Stimulated activated CD8-positive, alpha-beta memory T cell treated with anti-CD3 and anti-CD28 coated beads, Interleukin-7, amount 100 ng/mL, for 24 hours (primary cell): ENCODE results near the gene MYRF.
A peak's percentile ranks its signal among the peaks of the same experiment; 100 is the strongest.

Experiments used
- DNase-seq: peaks from one replicate; pipeline ENCODE4 v3.0.0-alpha.2; 2020; ENCODE audit warnings: low read depth

MYRF gene

DNA sequence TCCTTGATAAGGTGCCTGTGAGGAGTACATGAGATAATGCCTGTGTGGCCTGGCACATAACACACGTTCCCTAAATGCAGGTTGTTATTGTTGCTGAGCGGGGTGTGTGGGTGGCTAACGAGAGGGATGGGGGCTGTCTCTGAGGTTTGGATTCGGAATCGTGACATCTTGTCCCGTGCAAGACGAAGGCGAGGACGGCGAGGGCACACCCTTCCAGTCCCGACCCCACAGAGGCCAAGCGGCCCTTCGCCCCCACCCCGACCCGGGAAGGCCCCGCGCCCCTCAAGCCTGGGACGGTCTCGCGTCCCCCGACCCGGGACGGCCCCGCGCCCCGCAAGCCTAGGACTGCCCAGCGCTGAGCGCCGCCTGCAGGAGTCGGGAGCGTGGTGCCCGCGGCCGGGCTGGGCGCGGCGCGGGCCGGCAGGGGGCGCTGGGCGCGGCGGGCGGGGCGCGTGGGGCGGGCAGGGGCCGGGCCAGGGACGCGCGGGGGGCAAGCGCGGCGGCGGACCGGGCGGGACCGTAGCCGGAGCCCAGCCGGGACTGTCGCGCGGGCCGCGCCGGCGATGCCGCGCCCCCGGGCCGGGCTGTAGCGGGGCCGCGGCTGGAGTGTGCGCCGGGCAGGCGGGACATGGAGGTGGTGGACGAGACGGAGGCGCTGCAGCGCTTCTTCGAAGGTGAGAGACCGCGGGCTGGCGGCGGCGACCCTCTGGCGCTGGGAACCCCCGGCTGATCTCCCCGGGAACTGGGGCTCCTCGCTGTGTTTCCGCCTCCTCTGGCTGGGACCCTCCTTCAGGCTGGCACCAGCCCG is at the start of gene MYRF:
MYRF (plus strand) TSS at position 520 of the 808 bp plus-strand sequence; CDS start at position 629, 109 bp downstream.
- DNase-seq = peak; percentile 26

DNA sequence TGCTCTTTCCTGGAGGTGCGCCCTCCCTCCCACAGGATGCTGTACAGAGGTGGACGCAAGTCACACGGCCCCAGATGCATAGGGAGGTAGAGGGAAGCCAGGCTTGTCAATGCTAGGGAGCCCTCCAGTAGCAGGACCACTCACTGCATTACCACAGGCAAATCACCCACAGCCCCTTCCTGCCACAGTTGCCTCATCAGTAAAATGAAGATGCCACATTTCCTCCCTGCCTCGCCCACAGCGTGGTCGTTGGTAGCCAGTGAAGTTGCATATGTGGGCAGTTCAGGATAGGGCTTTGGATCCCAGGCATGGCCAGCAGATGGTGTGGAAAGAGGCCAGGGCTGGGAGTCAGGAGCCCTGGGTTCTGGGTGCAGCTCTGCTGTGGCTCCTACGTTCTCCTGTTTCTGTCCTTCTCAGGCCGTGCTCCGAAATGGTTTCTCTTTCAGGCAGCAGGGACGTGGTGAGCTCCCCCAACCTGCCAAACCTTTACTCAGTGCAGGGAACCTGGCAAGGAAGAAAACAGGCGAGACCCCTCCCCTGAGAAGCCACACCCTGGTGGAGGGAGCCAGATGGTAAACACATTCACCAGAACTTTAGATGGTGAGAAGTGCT is 49.6 kb upstream of the MYRF start:
- no peak for DNase-seq

DNA sequence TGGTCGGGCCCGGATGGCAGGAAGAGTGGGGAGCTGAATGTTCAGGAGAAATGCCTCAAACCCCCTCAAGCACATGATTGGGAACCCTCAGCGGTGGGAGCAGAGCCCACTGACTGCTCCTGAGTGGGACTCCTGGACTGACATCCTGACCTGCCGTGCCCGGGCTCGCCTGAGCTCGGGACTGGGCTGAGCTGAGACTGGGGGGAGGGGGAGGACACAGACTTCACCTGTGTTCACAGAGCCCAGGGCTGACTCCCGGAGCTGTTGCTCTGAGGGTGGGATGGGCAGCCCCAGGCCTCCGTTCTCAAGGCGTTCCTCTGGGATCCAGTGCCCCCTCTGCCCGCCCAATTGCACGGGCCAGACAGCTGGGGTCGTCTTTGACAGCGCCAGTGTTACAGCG is 47.6 kb upstream of the MYRF start:
- no peak for DNase-seq

DNA sequence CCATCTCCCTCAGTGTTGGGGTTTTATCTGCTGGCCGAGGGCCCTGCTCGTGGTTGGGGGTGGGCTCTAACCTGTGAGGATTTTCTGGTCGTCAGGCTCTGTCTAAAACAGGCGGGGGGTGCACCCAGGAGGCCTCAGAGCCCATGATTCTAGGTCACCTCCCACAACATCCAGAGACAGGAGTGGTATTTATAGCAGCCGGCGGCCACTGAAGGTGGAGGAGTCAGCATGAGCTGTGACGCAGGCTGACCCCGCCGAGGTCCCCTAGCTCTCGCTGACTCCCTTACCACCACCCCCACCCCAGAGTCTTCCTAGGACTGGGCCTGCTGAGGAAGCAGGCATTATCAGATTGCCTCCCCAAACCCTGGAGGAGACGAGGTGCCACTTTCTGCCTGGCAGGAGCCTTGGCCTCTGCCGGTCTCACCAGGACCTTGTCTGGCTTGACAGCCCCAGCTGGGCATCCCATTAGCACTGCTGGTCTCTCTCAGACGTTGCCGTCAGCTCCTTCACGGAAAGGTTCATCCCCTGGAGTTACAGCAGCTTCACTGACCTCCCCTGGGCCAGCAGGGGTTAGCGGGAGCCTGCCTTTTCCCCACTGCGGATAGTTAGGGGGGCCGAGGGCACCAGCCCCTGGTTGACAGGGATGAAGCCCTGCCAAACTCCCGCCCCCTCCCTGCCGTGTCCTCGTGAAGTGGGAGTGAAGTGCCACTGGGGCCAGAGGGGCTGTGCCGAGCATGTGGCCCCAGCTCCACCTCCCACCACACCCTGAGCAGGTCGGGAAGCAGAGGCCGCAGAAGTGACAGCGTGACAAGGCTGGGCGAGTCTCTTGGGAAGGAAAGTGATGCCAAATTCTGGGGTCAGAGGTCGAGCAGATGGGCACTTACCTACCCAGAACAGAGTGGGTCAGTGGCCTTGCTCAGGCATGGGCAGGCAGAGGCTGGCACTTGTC is 45.7 kb upstream of the MYRF start:
- DNase-seq = no peak

DNA sequence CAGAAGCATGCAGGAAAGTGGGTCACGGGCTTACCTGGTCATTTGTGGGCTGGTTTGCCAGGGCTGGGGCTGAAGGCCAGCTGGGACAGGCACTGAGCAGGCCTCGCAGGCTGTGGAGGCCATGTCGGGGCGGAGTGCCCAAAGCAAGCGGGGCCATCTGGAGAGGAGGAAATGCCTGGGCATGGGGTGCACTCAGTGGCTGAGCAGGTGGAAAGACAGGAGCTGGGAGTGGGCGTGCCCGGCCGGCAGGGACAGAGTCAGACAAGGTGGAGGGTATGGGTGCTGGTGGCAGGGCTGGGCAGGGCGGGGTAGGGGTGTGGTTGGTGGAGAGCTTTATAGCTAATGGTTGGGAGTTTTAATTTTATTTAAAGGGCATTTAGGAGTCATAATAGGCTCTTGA is 44.9 kb upstream of the MYRF start:
- DNase-seq = no peak

DNA sequence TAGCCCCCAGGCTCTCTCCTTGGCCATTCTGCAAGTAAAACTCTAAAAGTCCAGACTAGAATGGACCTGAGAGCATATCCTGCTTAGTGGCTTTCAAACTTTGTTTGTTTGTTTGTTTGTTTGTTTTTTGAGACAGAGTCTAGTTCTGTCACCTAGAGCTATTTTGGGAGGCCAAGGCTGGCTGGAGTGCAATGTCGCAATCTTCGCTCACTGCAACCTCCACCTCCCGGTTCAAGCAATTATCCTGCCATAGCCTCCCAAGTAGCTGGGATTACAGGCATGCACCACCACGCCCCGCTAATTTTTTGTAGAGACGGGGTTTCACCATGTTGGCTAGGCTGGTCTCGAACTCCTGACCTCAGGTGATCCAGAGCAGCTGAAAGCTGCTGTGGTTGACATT is 43.3 kb upstream of the MYRF start:
- DNase-seq = no peak

DNA sequence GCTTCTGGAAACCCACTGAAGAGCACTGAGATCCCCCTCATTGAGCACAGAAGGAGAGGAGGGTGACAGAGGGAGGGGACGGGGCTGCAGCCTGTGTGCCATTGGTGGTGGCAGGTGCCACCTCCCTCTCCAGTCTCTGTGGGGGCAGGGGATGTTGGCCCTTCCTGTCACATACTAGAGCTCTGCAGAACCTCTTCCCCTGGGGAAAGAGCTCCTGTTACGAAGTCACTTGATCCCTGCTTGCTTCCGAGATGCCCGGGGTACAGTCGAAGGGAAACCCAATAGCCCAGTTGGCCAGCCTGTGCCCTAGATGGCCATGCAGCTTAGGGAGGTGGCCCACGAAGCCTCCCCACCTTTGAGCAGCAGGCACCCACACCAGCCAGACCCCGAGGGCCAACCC is 42.9 kb upstream of the MYRF start:
- no peak for DNase-seq

DNA sequence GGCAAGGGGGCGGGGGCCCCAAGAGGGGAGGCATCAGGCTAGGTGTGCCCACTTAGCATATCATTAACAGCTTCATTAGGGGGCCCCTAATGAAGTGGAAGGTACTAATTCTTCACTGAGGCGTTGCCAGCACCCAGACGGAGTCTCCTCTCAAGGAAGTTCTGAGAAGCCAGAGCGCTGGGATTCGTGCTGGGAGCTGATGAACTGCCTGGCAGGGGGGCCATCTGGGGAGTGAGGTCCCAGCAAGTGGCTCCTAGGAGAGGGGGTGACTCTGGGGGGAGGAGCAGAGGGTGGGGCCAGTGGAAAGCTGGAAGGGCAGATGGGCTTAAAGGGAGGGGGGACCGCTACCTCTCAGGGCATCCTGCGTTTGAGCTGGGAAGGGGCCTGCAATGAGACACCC is 42.4 kb upstream of the MYRF start:
- DNase-seq = no peak

DNA sequence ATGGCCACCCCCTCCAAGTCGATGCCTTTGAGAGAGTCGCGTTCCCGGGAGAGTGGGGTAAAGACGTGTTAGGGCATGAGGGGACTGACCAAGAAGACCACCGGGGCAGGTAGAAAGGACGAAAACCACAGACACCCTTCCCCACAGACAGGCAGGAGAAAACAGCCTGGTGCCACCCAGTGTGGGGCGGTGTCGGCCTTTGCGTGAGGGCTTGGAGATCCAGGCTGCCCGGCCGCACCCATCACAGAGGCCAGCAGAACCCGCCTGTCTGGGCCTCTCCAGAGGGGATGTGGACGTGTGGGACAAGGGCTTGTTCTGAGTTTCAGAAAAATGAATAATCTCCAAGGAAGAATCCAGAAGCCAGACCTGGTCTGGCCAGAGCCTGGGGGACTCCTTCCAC is 41.4 kb upstream of the MYRF start:
- no peak for DNase-seq

DNA sequence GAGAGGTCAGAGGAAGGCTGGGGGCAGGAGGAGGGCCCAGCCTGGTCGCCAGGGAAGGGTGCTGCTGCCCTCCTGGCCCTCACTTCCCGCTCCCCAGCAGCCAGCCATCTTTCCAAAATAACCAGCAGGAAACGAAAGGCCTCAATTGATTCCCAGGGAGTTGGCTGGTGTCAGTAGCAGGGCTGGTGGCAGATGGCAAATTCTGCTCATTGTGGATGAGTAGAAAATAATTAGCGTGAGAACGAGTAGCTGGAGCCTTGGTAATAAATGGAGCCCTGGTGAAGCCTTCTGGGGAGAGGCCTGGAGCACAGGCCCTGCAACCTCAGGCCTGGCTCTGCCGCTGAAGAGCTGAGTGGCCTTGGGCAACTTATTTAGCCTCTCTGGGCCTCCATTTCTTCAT is 40.9 kb upstream of the MYRF start:
- DNase-seq = no peak

DNA sequence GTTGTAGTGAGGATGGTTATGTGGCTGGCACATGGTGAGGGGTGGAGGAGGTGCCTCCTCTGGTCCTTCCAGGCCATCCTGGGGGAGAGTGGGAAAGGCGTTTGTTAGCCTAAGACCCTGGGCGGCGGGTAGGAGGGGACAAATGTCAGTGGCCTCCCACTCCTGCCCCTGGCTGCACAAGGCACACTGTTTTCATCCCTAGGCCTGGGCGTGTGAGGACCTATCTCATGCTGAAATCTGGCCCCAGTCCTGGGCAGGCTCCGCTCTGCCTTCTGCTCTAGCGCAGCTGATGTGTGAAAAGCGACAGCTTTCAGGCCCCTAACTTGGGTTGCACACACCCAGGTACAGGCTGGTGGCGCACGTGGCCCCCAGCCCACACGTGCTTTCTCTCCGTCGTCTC is 40.1 kb upstream of the MYRF start:
- no peak for DNase-seq

DNA sequence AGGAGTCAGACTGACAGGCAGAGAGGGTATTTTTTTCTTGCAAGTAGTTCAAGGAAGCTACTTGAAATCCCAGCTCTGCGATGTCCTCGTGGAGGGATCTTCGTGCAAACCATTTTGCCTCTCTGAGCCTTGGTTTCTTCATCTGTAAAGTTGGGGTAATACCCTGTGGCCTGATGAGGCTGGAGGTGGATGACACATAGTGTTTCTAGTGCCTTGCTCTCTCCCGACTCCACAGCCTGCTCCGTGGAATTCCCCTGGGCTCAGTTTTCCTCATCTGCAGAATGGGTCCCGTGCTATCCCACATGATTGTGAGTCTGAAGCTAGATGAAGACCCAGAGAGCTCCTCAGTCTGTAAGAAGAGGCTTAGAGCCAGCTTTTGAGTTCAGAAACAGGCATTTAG is 39.6 kb upstream of the MYRF start:
- DNase-seq = no peak

DNA sequence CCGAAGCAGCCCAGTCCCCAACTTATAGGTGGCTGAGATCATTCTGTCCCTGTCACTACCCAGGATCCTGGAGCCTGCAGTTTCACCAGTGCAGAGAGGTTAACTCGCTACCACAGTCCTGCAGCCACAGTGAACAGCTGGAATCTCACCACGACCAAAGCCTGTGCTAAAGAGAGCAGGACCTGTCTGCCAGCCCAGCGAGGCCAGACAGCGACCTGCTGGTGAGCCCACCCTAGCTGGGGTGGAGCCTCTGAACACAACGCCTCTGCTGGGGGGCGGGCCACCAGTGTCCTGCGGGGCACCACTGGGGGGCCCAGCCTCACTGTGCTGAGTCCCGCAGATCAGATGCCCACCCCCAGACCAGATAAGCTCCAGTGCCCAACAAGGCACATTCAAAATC is 39.0 kb upstream of the MYRF start:
- DNase-seq = no peak

DNA sequence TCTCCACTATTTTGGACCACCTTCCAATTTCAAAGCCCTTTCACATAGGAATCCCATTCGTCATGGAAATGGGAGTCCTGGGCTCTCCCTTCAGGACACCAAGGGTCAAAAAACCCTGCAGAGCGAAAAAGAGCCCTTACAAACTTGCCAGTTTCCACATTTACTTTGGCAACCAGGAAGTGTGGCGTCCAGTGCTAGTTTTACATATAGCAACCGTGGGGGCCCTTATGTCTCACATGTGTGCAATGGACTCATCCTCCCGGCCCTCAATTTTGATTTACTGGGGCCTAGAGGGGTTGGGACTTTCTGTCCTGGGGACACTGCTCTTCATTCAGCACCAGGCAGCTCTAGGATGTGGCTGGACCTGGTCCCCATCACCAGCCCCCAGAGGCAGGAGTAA is 38.5 kb upstream of the MYRF start:
- DNase-seq = no peak

DNA sequence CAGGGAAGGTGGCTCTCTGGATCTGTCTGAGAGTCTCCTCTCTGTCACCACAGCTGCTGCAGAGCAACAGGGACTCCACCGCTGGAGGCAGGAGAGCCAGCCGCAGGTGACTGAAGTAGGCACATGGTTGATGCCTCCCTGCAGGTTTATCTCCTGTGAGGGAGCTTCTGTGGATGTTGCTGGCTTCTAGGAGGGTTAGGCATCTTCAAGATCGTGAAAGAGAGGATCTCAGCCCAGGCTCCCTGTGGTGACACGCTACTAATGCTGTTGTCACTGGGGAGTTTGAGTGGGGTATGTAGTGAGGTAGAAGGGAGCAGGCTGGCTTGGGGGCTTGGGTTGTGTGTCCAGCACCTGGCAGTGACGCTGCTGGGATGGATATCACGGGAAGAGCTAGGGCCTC is 38.1 kb upstream of the MYRF start:
- DNase-seq = no peak

DNA sequence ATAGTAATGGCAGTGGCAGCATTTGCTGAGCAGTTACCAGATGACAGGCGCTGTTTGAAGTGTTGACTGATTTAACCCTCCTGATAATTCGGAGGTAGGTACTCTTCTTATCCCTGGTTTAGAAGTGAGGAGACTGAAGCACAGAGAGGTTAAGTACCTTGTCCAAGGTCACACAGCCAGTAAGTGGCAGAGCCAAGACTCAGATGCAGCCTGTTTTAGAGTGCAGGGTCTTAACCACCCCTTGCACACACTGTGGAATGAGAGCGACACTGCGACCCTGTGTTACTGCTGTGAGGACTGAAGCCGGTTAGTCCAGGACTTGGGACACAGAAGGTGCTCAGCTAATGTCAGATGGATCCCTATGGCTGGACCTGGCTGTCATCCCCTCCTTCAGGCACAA is 37.5 kb upstream of the MYRF start:
- DNase-seq = no peak

DNA sequence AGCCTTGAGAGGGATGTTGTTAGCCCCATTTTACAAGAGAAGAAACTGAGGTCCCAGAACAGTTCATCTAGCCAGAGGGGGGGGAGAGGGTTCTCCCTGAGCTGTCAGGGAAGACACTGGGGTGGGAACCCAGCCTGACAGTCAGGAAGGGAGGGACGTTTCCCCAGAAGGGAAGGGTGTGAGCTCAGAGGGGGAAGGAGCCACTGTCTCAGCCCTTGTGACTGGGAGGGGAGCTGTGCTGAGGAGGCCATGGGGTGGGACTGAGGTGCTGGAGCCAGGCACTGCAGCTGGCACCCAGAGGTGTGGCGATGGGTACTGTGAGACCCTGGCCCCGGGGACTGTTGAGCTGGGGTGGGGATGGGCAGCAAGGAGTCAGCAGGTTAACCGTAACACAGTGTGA is 36.6 kb upstream of the MYRF start:
- DNase-seq = no peak

DNA sequence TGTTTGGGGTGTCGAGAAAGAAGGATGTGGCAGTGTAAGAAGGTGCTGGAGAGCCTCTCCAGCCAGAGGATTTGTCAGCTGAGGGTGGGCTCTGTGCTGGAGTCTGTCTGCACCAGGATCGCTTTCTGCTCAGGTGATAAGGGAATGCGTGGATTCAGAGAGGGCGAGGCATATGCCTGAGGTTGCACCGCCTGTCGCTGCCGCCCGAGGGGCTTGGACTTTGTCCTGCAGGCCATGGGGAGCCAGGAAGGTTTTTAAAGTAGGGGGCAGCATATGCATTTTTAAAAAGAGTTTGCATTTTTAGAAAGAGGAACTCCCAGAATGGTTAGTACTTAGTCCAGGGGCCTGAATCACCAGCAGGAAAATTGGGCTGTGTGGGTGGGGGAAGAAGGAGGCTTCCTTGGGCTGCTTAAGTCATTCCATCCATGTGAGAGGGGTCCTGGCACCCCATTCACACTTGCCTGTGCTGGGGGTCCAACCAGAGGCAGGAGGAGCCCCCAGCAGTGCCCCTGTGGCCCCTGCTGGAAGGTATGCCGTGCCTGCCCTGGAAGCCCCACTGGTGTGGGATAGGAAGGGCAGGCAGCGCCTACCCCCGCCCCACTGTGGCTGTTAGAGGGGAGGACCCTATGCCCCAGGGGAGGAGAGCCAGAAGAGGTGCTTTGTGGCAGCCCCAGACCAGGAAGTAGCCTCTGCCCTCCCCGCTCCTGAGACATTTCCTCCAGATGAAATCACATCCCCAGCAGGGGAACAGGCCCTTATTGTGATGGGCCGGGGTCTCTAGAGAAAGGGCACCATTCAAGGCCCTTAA is 35.8 kb upstream of the MYRF start:
- no peak for DNase-seq

DNA sequence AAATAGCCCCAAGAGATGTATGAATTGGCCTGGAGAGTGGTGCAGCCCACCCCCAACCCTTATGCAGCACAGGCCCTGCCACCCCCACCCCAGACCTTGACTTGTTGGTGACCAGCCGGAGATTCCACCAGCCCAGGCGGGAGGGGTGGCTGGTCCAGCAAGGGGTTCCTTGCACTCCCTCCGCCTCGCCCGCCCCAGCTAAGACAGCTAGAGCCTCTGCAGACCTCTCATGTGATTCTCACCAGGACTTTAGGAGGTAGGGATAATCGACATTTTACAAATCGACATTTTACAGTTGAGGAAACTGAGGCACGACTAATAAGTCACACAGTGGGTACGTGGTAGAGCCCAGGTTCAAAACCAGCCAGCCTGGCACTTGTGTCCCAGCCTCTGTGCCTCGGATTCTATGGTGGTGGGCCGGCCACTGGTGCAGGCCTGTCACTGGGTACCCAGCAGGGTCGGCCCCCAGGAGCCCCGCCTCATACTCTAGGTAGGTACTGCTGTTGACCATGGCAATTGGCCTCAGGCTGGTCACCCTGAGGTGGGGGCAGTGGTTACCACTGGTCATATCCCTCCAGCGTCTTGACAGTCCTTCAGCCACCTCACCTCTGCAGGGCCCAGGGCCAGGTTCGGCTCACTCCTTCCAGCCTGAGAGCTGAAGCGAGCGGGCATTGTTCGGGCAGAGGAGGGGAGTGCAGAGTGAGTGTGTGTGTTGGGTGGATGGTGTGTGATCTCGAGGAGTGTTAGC is 35.0 kb upstream of the MYRF start:
- DNase-seq = no peak

DNA sequence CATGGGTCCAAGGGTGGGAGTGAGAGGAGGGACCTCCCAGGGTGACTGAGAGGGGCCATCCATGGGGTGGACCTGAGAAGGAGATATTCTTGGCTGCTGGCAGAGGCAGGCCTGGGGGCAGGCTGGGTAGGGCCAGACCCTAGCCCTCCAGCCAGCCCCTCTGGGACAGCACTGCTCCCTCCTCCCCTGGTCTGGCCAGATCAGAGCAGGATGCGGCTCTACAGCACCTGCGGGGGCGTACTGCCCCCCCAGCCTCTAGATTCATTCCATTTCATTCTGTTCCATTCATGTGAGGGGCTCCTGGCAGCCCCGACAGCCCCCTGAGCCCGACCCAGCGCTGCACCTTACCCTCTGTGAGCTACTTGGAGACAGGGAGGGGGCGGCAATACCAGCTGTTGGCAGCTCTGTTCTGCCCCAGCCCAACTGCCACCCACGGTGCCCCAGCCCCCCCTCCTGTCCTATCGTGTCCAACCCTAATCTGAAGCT is 34.3 kb upstream of the MYRF start:
- DNase-seq = no peak
